SU-DHL-6 (cell line): ENCODE measurements around the gene KRTAP22-2.

Source experiments
- H2AFZ ChIP-seq: fragments of 200-600 bp; sonication (generic); 2 replicates; pipeline ENCODE4 v1.6.1; 2014; ENCODE audit warnings: low read depth, mild to moderate bottlenecking, moderate library complexity, mixed read lengths, antibody characterized with exemption, low read length; ENCODE audit not compliant: severe bottlenecking
- H3F3A ChIP-seq: fragments of 200-600 bp; shearing (Covaris generic); 2 replicates; pipeline ENCODE4 v1.6.0; 2016; ENCODE audit warnings: antibody characterized with exemption, mild to moderate bottlenecking; ENCODE audit not compliant: insufficient read depth
- H3K27ac ChIP-seq: fragments of 200-600 bp; sonication (generic); 2 replicates; pipeline ENCODE4 v1.5.1; 2016; ENCODE audit warnings: low read depth, mild to moderate bottlenecking, low read length, moderate library complexity, mixed read lengths
- H3K27me3 ChIP-seq: fragments of 200-600 bp; sonication (generic), shearing (Covaris generic); 2 replicates; pipeline ENCODE4 v1.6.0; 2014; ENCODE audit warnings: mild to moderate bottlenecking, low read length
- H3K36me3 ChIP-seq: fragments of 200-600 bp; sonication (generic); 2 replicates; pipeline ENCODE4 v1.6.1; 2014; ENCODE audit warnings: mild to moderate bottlenecking, low read length, mixed read lengths
- H3K4me2 ChIP-seq: fragments of 300-600, 200-600 bp; shearing (Covaris generic), sonication (generic); 2 replicates; pipeline ENCODE4 v1.6.0; 2014; ENCODE audit warnings: low read length, low read depth, mild to moderate bottlenecking; ENCODE audit not compliant: poor library complexity, severe bottlenecking
- H3K4me3 ChIP-seq: fragments of 200-600 bp; sonication (generic); 2 replicates; pipeline ENCODE4 v1.5.1; 2014; ENCODE audit warnings: antibody characterized with exemption, low read length, mild to moderate bottlenecking, mixed read lengths; ENCODE audit not compliant: insufficient read depth, poor library complexity, severe bottlenecking
- H3K79me2 ChIP-seq: fragments of 200-600 bp; sonication (generic); 2 replicates; pipeline ENCODE4 v1.6.1; 2014; ENCODE audit warnings: mild to moderate bottlenecking, low read length, moderate library complexity; ENCODE audit not compliant: insufficient read depth
- H3K9ac ChIP-seq: fragments of 200-600 bp; sonication (generic); 2 replicates; pipeline ENCODE4 v1.7.0; 2014; ENCODE audit warnings: mild to moderate bottlenecking, low read length
- H3K9me2 ChIP-seq: fragments of 200-600 bp; sonication (generic); replicated peaks from 2 replicates; pipeline ENCODE4 v1.6.1; 2014; ENCODE audit warnings: low read length; ENCODE audit not compliant: insufficient read depth
- H3K9me3 ChIP-seq: fragments of 200-600 bp; sonication (generic); 2 replicates; pipeline ENCODE4 v1.6.1; 2014; ENCODE audit warnings: low read length, mixed read lengths; ENCODE audit not compliant: insufficient read depth
- H4K20me1 ChIP-seq: fragments of 200-600 bp; sonication (generic); 2 replicates; pipeline ENCODE4 v1.6.1; 2014; ENCODE audit warnings: low read depth, mild to moderate bottlenecking, antibody characterized with exemption, low read length, moderate library complexity, mixed read lengths
- EZH2phosphoT487 ChIP-seq: fragments of 200-600 bp; sonication (generic), shearing (Covaris generic); conservative IDR thresholded peaks from 2 replicates; pipeline ENCODE4 v1.6.1; 2018; ENCODE audit warnings: mild to moderate bottlenecking, antibody characterized with exemption, low read length, moderate library complexity, mixed read lengths
- TF ChIP-seq, protein P1 (sequence below): fragments of 200-600 bp; sonication (generic); IDR thresholded peaks from one replicate; pipeline ENCODE4 v1.5.1; 2017; ENCODE audit warnings: antibody characterized with exemption, mild to moderate bottlenecking, low read length, moderate library complexity; ENCODE audit not compliant: insufficient read depth, poor library complexity, severe bottlenecking

The KRTAP22-2 gene

DNA sequence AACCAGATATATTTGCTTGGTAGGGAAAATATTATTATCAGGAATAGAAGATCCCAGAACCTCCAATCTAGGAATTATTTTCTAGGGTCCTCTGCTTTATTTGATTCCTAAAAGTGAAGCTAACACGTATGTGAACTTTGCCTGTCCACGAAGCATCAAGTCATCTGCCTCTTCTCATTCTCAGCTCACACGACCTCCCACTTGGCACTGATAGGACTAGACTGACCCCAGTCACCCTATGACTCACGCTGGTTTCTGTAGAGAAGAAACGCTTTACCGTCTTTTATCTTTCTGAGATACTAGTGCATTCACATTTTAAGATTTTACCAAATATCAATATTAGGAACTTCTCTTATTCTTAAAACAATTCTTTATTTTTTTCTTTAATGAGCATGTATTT is 27.1 kb downstream of the KRTAP22-2 start:
- no peaks in the 10 kb centered on the region for H3K27me3 ChIP-seq
- no peaks in the 10 kb centered on the region for H3K9me2 ChIP-seq
- H3K27ac ChIP-seq = no peak overlapping the region
- H2AFZ ChIP-seq = no peak overlapping the region
- no peak overlapping the region for H3K4me3 ChIP-seq
- no peak for TF ChIP-seq EZH2phosphoT487
- TF ChIP-seq, protein P1, sequence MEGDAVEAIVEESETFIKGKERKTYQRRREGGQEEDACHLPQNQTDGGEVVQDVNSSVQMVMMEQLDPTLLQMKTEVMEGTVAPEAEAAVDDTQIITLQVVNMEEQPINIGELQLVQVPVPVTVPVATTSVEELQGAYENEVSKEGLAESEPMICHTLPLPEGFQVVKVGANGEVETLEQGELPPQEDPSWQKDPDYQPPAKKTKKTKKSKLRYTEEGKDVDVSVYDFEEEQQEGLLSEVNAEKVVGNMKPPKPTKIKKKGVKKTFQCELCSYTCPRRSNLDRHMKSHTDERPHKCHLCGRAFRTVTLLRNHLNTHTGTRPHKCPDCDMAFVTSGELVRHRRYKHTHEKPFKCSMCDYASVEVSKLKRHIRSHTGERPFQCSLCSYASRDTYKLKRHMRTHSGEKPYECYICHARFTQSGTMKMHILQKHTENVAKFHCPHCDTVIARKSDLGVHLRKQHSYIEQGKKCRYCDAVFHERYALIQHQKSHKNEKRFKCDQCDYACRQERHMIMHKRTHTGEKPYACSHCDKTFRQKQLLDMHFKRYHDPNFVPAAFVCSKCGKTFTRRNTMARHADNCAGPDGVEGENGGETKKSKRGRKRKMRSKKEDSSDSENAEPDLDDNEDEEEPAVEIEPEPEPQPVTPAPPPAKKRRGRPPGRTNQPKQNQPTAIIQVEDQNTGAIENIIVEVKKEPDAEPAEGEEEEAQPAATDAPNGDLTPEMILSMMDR = no peak
- H3K4me2 ChIP-seq = no peak overlapping the region
- H3K36me3 ChIP-seq = no peaks in the 10 kb centered on the region
- H4K20me1 ChIP-seq = no peaks in the 10 kb centered on the region
- H3F3A ChIP-seq = no peaks in the 10 kb centered on the region
- H3K79me2 ChIP-seq = no peaks in the 10 kb centered on the region
- no peak overlapping the region for H3K9ac ChIP-seq
- H3K9me3 ChIP-seq = no peaks in the 10 kb centered on the region

DNA sequence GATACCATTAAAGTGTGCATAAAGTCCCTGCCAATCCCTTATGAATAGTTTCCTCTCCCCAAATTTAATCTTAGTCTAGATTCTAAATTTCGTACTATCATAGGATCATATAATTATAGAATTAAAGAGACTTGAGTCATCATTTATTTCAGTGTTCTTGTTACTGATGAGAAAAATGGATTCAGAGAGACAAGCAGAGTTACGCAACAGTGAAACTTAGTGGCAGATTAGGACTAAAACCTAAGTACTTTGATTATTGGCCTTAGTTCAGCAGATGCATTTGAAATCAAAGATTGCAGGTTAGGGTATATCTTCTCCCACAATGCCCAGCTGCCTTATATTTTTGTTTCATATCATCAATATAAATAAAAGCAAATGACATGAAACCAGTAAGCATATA is 28.2 kb downstream of the KRTAP22-2 start:
- Histone ChIP-seq H3K9me2 (no peaks in the 10 kb centered on the region), H3K4me3 (no peak overlapping the region), H3K79me2 (no peaks in the 10 kb centered on the region), H4K20me1 (no peaks in the 10 kb centered on the region), H2AFZ (no peak overlapping the region), H3F3A (no peaks in the 10 kb centered on the region), H3K27ac (no peak overlapping the region), H3K27me3 (no peaks in the 10 kb centered on the region), H3K36me3 (no peaks in the 10 kb centered on the region), H3K4me2 (no peak overlapping the region), H3K9me3 (no peaks in the 10 kb centered on the region), H3K9ac (no peak overlapping the region)
- TF ChIP-seq, protein P1 = no peak
- TF ChIP-seq EZH2phosphoT487 = no peak

DNA sequence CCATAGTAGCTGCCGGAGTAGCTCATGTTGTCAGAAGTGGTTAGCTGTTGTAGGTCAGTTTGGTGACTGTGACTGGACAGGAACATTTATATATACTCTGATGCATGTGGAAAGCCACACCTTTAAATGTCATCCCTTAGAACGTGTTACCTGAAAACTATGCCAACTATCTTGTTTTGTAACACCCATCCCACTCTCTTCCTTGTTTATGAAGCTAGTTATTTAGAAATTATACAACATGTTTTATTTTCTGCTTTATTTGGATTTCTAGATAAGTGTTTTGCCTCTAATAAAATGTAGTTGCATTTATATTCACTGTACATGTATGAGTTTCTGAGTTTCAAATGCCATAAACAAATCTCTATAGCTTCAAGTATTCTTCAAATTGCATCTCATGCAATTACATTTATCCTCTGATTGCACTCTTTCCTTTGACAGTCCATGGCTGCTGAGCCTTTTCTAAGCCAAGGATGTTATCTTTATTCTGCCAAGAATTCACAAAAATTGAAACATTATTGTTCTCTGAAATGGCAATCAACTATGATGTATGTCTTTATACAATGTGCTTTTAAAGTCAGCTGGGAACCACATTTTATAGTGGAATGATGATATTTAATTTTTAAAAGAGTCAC is 28.8 kb downstream of the KRTAP22-2 start, which contains the start of gene KRTAP19-7:
Gene KRTAP19-7, minus strand, starts transcription at position 51 of the 632 bp plus-strand sequence. Its CDS starts 25 bp downstream, at position 26.
- Histone ChIP-seq H3K79me2 (no peaks in the 10 kb centered on the region), H3K4me3 (no peak within 1 kb of the TSS), H3K9me3 (no peaks in the 10 kb centered on the region), H3K9me2 (no peaks in the 10 kb centered on the region), H3K36me3 (no peaks in the 10 kb centered on the region), H3K27ac (no peak within 1 kb of the TSS), H3K9ac (no peak within 1 kb of the TSS), H3K4me2 (no peak within 1 kb of the TSS), H2AFZ (no peak within 1 kb of the TSS), H3F3A (no peaks in the 10 kb centered on the region), H3K27me3 (no peaks in the 10 kb centered on the region), H4K20me1 (no peaks in the 10 kb centered on the region)
- TF ChIP-seq, protein P1 = no peak
- no peak for TF ChIP-seq EZH2phosphoT487
